GM20431 (cell line): ENCODE results near the gene HMCN2.
"Not testable (repeated sequence)": the region's sequence is repeated elsewhere in the genome, so short reads cannot be mapped to it uniquely, and the experiment has no call there.

Experiments used
- in situ Hi-C: fragments of 300-500 bp; cut with MseI, MboI; formaldehyde crosslinking; loops from one replicate; pipeline ENCODE4 v1.15.0; 2020; ENCODE audit warnings: low sequenced_read_pairs; ENCODE audit not compliant: unreplicated experiment

Gene HMCN2

DNA sequence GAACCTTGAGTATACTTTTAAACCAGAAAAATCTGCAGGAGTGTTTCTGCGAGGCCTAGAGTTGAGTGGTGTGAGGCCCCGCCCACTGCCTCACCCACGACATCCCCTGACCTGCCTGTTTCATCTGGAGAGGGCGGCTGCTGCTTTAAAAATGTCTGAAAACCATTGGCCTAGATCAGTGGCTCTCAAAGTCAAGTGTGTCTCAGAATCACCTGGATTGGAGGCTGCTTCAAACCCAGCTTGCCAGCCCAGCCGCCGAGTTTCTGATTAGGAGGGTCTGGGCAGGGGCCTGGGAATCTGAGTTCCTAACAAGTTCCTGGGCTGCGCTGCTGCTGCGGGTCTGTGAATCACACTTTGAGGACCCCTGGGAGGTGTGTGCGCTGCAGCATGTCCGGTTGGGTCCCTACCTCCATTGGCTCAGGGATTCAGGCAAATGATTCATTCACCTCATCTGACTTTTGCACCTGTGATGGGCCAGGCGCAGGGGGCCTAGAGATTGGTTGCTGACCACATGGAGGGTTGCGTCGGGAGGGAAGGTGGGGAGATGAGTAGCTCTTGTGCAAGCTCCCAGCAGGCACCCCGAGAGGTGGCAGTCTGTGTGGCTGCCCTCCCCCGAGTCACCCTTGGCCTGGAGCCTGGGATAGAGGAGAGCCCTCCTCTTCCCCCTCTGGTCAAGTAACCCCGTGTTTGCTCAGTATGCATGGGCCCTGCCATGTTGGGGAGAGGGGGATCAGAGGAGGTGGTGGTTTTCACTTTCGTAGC, 27.6 kb upstream of the HMCN2 start:
- in situ Hi-C loops = loop anchor here (10.0 to 25.0 kb wide), 2 partner anchors 133 to 376 kb away; no protein-coding TSS in a partner anchor

DNA sequence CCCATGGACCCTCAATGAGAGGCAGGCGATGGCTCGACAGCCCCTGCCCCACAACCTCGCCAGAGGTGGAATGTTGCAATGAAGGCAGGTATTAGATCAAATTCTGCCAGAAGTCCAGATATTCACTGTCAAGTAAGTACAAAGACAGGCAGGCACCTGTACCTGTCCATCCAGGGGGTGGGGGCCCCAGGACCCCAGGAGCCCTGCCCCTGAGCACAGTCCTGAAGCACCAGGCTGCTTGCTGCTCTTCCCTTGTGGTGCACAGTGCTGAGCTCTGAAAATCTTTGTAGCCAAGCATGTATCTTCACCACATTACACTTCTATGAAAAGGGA, 26.2 kb upstream of the HMCN2 start:
- in situ Hi-C loops = loop anchor here (10.0 to 25.0 kb wide), 2 partner anchors 135 to 377 kb away; no protein-coding TSS in a partner anchor

DNA sequence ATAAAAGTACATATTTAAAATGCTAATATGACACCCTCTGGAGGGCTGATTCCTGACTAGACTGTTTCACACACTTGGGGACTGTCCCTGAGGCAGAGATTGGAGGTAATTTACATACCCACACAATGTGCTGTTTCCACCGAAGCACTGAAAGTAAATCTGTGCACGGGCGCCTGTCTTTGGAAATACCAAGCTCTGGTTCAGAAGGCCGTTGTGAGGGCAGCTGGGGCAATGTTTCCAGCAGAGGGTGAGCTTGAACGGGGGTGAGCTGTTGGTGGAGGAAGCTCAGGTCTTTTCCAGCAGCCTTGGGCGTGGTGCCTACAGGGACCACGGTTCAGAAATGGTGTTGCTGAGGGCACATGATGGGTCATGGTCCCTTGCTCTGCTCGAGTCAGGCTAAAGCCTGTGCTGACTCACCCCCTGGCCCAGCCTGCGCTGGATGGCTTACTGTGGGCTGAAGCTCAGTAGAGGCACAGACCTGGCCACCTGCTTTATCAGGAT, 25.8 kb upstream of the HMCN2 start:
- in situ Hi-C loops = loop anchor here (10.0 to 25.0 kb wide), 2 partner anchors 135 to 377 kb away; no protein-coding TSS in a partner anchor

DNA sequence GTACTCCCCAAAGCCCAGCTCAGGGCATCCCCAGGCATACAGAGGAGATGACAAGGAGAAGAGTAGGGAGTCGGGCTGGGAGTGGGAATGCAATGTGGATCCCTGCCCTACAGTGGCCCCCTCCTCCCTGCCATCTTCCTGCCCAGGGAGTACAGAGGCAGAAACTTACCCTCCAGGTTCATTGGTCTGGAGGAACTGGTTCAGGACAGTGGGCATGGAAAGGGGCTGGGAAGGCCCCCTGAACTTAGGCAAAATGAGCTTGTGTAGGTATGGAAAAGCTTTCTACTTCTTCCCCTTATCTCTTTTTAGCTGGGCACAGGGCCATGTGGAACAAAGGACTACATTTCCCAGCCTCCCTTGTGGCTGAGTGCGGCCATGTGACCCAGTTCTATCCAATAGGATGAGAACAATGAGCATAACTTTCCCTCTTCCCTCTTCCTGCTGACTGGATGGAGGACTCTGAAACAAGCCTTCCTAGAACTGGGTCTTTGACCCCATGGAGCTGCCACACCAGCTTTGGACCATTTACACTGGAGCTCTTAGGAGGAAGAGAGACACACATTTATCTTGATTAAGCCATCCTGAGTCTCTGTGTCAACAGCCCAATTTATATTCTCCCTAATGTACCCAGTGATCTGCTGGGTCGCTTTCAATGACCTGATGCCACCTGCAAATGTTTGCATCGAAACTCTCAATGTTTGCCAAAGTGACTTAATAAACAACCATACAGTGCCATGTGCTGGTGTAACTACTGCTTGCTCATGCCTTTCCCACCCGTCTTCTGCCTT, 25.0 kb upstream of the HMCN2 start:
- in situ Hi-C loops = loop anchor here (25.0 kb wide), 1 partner anchor 378 kb away; no protein-coding TSS in a partner anchor

GRCh38 chr9:130241198-130241535, 24.4 kb upstream of the HMCN2 start:
- in situ Hi-C loops = loop anchor here (25.0 kb wide), 1 partner anchor 379 kb away; no protein-coding TSS in a partner anchor

DNA sequence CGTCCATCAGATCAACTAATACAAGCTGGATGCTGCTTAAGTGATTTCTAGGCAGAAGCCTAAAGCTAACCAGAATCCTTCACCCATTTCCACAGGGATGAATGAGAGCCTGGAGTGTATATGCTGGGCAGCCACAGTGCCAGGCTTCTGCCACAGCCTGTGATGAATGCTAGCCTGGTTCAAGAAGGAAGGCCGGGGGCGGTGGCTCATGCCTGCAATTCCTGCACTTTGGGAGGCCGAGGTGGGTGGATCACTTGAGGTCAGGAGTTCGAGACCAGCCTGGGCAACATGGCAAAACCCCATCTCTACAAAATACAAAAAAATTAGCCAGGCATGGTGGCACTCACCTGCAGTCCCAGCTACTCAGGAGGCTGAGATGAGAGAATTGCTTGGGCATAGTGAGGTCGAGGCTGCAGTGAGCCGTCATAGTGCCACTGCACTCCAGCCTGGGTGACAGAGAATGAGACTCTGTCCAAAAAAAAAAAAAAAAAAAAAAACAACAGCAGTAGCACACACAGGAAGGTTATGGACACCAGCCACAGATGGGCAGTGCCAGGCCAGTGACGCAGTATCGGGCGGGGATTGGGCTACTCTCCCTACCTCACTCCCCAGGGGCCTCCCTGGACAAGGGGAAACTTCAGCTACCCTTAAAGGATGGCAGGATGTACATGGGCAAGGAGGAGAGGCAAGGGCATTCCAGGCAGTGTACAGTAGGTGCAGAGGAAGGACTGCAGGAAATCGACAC, 23.1 kb upstream of the HMCN2 start:
- in situ Hi-C loops = loop anchor here (25.0 kb wide), 1 partner anchor 380 kb away; no protein-coding TSS in a partner anchor

DNA sequence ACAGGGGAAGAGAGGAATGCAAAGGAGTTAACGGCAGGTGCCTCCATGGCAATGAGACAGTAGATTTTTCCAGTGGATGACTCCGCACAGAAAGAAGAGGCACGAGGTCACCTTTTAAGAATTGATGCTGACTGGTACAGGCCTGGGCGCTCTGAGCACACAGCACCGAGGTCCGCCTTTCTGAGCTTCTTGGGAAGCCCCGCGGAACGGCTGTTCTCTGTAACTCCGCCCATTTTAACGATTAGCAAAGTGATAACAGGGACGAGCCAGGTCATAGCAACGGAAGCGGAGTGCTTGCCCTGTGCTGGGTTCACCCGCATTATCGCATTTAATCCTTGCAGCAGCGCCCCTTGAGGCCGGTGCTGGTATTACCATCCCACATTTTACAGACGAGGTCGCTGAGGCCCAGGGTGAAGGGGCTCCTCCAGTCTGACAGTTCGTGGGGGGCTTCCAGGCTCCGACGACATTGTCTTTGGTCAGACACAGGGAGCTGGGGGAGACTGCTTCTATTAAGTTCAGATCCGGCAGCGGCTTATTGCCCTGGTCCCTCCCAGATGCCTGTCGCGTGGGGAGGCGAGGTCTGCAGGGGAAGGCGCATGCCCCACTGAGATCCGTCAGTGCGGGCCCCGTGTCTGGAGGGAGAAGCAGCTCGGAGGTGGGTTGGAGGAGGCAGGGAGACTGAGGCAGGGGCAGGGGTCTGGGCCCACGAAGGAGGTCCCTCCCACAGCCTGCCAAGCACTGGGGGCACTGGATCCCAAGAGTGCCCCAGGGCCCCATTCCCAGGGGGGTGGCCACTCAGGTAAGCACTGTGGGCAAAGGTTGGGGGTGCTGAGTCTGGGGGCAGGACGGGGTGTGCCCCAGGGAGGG, 22.3 kb upstream of the HMCN2 start:
- in situ Hi-C loops = loop anchor here (25.0 kb wide), 1 partner anchor 381 kb away; no protein-coding TSS in a partner anchor

DNA sequence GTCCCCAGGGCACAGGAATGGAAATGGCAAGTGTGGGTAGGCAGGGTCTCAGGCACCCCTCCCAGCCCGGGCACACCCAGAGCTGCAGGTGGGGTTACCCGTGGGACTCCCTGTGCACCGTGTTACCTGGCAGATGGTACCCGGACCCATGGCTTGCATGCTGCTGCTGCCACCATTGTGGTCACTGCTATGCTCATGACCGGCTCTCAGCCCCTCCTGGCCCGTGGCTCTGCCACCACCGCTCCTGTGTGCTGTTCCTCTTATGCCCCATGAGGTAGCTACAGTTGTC, 21.7 kb upstream of the HMCN2 start:
- in situ Hi-C loops = loop anchor here (25.0 kb wide), 1 partner anchor 382 kb away; no protein-coding TSS in a partner anchor

DNA sequence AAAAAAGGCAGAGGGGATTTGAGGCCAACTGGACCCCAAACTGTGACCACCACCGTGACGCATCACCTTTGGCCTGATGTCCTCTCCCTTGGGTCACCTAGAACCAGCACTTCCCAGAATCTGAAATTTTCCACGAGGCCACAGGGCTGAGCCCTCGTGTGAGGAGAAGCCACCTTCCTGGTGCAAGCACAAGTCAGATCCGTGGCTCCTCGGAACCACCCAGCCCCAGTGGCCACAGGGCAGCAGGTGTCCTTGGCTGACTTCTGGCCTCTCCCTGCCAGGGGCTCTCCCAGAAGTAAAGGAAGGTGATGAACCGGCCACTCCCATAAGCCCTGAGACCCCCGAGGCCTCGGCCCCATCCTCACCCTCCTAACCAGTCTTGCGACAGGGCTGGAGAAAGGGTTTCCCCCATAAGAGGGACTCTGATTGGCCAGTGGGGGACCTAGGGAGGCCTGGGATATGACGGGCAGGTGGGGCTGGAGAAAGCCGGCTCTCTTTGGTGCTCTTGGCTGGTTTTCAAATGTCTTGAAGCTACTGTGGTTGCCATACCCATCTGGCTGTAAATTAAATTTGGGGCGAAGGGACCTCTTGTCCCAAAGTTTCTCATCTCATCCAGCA, 20.9 kb upstream of the HMCN2 start:
- in situ Hi-C loops = loop anchor here (25.0 kb wide), 1 partner anchor 382 kb away; no protein-coding TSS in a partner anchor

DNA sequence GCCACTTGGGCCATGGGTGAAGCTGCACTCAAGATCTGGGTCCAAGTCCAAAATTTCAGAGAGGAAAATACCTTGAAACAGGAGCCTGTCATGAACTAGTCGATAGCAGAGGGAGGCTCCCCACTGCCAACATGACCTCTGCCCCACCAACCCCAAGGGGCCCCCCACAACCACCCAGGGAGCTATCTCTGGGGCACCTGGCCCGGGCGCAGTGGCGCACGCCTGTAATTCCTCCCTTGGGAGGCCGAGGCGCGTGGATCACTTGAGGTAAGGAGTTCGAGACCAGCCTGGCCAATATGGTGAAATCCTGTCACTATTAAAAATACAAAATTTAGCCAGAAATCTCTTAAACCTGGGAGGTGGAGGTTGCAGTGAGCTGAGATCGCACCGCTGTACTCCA, 20.1 kb upstream of the HMCN2 start:
- in situ Hi-C loops = loop anchor here (25.0 kb wide), 1 partner anchor 383 kb away; no protein-coding TSS in a partner anchor

- in situ Hi-C loops = loop anchor here (25.0 kb wide), 1 partner anchor 384 kb away; no protein-coding TSS in a partner anchor
Observed at GRCh38 chr9:130246126-130246525, 19.4 kb upstream of the HMCN2 start.

DNA sequence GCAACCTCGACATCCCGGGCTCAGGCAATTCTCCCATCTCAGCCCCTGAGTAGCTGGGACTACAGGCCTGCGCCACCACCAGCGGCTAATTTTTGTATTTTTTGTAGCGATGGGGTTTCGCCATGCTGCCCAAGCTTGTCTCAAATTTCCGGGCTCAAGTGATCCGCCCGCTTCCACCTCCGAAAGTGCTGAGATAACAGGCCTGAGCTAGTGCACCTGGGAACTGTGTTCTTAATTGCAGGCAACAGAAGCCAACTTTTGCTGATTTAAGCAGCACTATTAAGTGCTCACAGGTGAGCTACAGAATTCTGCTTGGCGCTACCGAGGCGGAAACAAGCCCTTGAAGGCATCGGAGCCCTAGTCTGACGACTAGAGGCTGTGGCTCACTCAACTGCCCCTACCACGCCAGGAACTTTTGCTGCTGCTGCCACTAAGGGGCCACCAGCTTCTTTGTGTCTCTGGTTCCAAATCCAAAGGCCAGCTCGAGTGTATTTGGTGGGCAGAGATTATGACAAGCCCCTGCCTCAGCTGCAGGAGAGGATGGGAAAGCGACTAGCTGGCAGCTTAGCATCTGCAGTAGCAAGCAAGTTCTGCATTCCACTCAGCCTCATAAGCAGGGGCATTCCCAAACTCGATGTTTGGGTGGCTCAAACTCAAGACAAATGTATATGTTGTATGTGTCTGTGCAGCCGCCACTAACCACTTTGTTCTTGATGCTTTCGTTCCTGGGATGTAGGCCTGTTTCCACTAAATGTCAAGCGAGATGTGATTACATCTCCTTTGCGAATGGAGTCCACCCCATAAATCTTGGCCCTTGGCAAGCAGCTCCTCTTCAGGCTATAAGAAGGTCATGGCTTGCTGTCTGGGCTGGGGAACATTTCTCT, 10.6 kb upstream of the HMCN2 start:
- in situ Hi-C loops = no loop called here

- in situ Hi-C loops = no loop called here
Observed at GRCh38 chr9:130255631-130256134, 9.9 kb upstream of the HMCN2 start.

GRCh38 chr9:130256644-130257043, 8.9 kb upstream of the HMCN2 start:
- in situ Hi-C loops = no loop called here

- in situ Hi-C loops = not testable (repeated sequence)
Observed at GRCh38 chr9:130258137-130258536, 7.4 kb upstream of the HMCN2 start.

DNA sequence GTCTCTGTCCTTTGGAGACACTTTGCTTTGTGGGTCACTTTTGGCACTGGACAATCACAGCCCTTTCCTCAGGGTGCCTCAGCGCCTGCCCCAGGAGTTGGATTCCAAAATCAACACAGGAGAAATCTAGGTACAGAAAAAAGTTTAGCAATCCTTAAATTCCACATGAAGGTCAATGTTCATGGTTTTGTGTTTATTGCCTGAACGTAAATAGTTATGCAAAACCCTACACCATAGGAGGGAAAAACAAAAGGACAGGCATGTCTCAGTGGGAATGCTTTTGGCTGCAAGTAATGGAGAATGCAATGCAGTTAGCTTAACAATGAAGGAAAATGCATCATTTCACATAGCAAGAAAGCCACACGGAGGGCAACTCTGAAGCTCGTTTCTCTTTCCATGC, 6.5 kb upstream of the HMCN2 start:
- in situ Hi-C loops = no loop called here

GRCh38 chr9:130260816-130261765, 4.5 kb upstream of the HMCN2 start:
- in situ Hi-C loops = no loop called here
